ENCODE results near the gene RHOJ.
A peak's percentile ranks its signal among the peaks of the same experiment; 100 is the strongest.

The RHOJ gene

DNA sequence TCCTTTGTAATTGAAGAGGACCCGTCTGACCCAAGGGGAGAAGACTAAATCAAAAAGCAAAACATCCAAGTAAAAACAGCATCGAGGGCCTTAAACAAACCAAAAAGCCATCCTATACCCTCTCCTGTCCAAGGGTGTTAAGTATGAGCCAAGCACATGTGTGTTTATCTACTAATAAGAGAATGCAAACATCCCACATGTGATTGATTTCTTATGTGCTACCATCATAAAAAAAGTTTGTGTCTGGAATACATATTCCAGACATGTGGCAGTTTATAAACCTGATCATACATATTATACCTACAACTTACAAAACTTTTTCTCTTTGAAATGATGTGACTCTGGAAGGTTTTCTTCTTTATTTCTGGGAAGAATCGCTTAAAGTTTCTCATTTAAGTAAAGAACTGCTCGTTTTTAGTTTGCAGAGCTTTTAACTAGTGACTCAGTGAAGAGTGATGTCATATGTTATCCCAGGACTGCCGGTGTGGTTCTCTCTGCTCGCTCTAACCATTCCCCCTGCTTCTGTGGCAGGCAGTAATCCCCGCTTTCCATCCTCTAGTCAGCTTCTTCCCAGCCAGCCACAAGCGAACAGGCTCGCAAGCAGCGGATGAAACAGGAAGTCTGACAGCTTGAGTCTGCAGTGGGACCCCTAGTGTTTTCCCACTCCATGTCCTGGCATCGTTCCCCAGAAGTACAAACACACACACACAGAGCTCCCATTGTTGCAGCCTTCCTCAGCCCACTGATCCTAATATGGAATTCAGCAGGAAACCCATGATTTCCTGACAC lies 431 bp upstream of the RHOJ start:
- peak overlapping the region in 4 of 5 donors; percentile 71 to 87 (median 81) for H3K9ac ChIP-seq (ENCODE audit: low read length in 5 of 5)
- H3K27ac ChIP-seq (ENCODE audit: low read depth, low read length) = peak overlapping the region; percentile 87
- H3K9me3 ChIP-seq (ENCODE audit: control insufficient read depth in 5 of 5, low read length in 5 of 5) = no peaks in the 10 kb centered on the region
- peak overlapping the region; percentile 51 to 86 (median 81) for H3K4me3 ChIP-seq (ENCODE audit: low read depth in 1 of 5, low read length in 5 of 5)
- H3K4me1 ChIP-seq (ENCODE audit: control insufficient read depth in 5 of 5, insufficient read depth in 5 of 5, low read length in 5 of 5) = peaks cover 2 to 18% (median 14%) of the 10 kb centered on the region in 5 donors
- H3K36me3 ChIP-seq (ENCODE audit: control insufficient read depth in 5 of 5, insufficient read depth in 5 of 5, low read length in 5 of 5) = no peaks in the 10 kb centered on the region
- peaks cover 0 to 4% (median 0%) of the 10 kb centered on the region in 5 donors for H3K27me3 ChIP-seq (ENCODE audit: control insufficient read depth in 5 of 5, insufficient read depth in 4 of 5, low read length in 5 of 5)

DNA sequence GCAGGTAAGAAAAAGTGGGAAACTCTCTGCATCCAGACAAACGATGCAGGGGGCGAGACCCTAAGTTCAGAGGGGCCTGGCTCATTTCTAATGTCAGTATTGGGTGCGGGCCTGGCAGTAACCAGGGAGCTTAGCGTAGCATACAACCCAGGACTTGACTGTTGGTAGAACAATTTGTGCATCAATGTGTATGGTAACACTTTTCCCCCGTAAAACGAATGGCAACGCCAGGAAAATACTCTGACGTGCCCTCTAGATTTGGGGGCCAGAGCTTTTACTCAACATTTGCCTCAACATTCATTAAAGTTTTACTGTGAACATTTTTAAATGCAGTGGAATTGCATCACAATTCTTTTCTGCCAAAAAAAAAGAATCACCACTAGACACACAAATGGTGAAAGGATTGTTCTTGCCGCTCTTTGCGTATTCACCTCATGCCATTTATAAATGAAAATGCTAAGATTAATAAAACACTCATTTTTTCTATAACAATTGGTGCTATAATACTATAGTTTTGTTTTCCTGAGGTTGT lies 867 bp downstream of the RHOJ start:
- H3K9ac ChIP-seq (ENCODE audit: low read length in 5 of 5) = peak overlapping the region in 4 of 5 donors; percentile 11 to 87 (median 81)
- no peaks in the 10 kb centered on the region for H3K36me3 ChIP-seq (ENCODE audit: control insufficient read depth in 5 of 5, insufficient read depth in 5 of 5, low read length in 5 of 5)
- H3K27ac ChIP-seq (ENCODE audit: low read depth, low read length) = peak overlapping the region; percentile 87
- no peaks in the 10 kb centered on the region for H3K9me3 ChIP-seq (ENCODE audit: control insufficient read depth in 5 of 5, low read length in 5 of 5)
- H3K4me3 ChIP-seq (ENCODE audit: low read depth in 1 of 5, low read length in 5 of 5) = peak overlapping the region; percentile 51 to 86 (median 81)
- peaks cover 2 to 18% (median 14%) of the 10 kb centered on the region in 5 donors for H3K4me1 ChIP-seq (ENCODE audit: control insufficient read depth in 5 of 5, insufficient read depth in 5 of 5, low read length in 5 of 5)
- peaks cover 0 to 4% (median 0%) of the 10 kb centered on the region in 5 donors for H3K27me3 ChIP-seq (ENCODE audit: control insufficient read depth in 5 of 5, insufficient read depth in 4 of 5, low read length in 5 of 5)

DNA sequence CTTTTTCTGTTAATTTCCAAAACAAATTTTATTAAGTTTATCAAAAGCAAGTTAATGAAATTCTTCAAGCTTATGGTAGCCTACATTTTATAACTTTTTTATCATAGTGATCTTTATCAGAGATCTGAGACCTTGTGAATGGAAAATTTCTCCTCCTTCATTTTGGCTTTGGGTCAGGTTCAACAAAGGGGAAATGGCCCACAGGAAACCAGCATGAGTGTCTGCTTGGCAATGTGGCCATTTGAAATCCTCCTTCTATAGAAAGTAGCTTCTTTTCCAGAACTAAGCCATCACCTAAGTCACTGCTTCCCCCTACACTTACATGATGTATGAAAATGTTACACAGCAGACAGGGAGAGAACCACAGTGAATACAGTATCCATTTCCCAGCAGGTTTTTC lies 1.6 kb downstream of the RHOJ start:
- Histone ChIP-seq H3K27ac (ENCODE audit: low read depth, low read length) (no peak overlapping the region), H3K4me1 (ENCODE audit: control insufficient read depth in 5 of 5, insufficient read depth in 5 of 5, low read length in 5 of 5) (peaks cover 2 to 18% (median 14%) of the 10 kb centered on the region in 5 donors), H3K9ac (ENCODE audit: low read length in 5 of 5) (peak overlapping the region in 2 of 5 donors; percentile 78 to 84), H3K27me3 (ENCODE audit: control insufficient read depth in 5 of 5, insufficient read depth in 4 of 5, low read length in 5 of 5) (peaks cover 0 to 4% (median 0%) of the 10 kb centered on the region in 5 donors), H3K36me3 (ENCODE audit: control insufficient read depth in 5 of 5, insufficient read depth in 5 of 5, low read length in 5 of 5) (no peaks in the 10 kb centered on the region), H3K9me3 (ENCODE audit: control insufficient read depth in 5 of 5, low read length in 5 of 5) (no peaks in the 10 kb centered on the region), H3K4me3 (ENCODE audit: low read depth in 1 of 5, low read length in 5 of 5) (peak overlapping the region in 4 of 5 donors; percentile 74 to 86 (median 83))

DNA sequence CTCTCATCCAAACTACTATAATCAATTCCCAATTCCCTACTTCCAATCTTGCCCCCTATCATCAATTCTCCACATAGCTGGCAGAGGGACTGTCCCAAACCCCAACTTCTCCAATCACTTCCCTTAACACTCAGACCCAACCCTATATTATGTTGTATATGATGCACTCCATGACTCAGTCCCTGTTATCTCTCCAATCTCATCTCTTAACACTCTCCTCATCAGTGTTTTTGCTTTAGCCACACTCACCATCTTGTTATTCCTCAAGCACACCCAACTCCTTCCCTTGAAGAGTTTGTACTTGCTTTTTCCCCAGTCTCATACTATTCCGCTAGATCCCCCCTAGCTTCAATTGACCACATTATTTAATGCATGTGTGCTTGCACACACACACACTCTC lies 4.9 kb downstream of the RHOJ start:
- no peak overlapping the region for H3K27ac ChIP-seq (ENCODE audit: low read depth, low read length)
- H3K4me3 ChIP-seq (ENCODE audit: low read depth in 1 of 5, low read length in 5 of 5) = no peak overlapping the region
- peaks cover 0 to 5% (median 0%) of the 10 kb centered on the region in 5 donors for H3K36me3 ChIP-seq (ENCODE audit: control insufficient read depth in 5 of 5, insufficient read depth in 5 of 5, low read length in 5 of 5)

DNA sequence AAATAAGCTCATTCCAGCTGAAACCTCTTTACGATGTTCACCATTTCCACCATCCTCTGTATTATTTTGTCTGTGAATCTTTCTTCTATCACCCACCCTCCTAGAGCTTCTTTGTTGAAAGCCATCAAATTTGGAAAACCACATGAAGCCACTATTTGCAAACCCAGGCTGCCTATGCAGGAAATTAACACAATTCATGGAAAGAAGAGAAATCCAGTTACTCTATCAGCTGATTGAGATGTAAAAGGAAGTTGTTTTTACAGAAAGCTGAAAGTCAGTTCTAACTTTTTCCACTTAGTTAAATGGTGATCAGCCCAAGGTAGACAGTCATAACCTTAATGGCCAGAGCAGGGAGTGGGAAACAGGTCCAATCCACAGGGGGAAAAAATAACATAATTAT lies 6.6 kb downstream of the RHOJ start:
- no peak overlapping the region for H3K9ac ChIP-seq (ENCODE audit: low read length in 5 of 5)
- peaks cover 0 to 2% (median 0%) of the 10 kb centered on the region in 5 donors for H3K9me3 ChIP-seq (ENCODE audit: control insufficient read depth in 5 of 5, low read length in 5 of 5)
- H3K4me3 ChIP-seq (ENCODE audit: low read depth in 1 of 5, low read length in 5 of 5) = no peak overlapping the region
- H3K27me3 ChIP-seq (ENCODE audit: control insufficient read depth in 5 of 5, insufficient read depth in 4 of 5, low read length in 5 of 5) = no peaks in the 10 kb centered on the region
- H3K4me1 ChIP-seq (ENCODE audit: control insufficient read depth in 5 of 5, insufficient read depth in 5 of 5, low read length in 5 of 5) = peaks cover 0 to 13% (median 0%) of the 10 kb centered on the region in 5 donors
- no peak overlapping the region for H3K27ac ChIP-seq (ENCODE audit: low read depth, low read length)
- H3K36me3 ChIP-seq (ENCODE audit: control insufficient read depth in 5 of 5, insufficient read depth in 5 of 5, low read length in 5 of 5) = peaks cover 0 to 5% (median 0%) of the 10 kb centered on the region in 5 donors

More for the DNA sequence above, 4.9 kb downstream of the RHOJ start:
- Histone ChIP-seq H3K27me3 (ENCODE audit: control insufficient read depth in 5 of 5, insufficient read depth in 4 of 5, low read length in 5 of 5) (peaks cover 0 to 4% (median 0%) of the 10 kb centered on the region in 5 donors), H3K4me1 (ENCODE audit: control insufficient read depth in 5 of 5, insufficient read depth in 5 of 5, low read length in 5 of 5) (peaks cover under 1 to 10% (median 9%) of the 10 kb centered on the region in 5 donors), H3K9me3 (ENCODE audit: control insufficient read depth in 5 of 5, low read length in 5 of 5) (peaks cover 0 to 2% (median 0%) of the 10 kb centered on the region in 5 donors), H3K9ac (ENCODE audit: low read length in 5 of 5) (no peak overlapping the region)

DNA sequence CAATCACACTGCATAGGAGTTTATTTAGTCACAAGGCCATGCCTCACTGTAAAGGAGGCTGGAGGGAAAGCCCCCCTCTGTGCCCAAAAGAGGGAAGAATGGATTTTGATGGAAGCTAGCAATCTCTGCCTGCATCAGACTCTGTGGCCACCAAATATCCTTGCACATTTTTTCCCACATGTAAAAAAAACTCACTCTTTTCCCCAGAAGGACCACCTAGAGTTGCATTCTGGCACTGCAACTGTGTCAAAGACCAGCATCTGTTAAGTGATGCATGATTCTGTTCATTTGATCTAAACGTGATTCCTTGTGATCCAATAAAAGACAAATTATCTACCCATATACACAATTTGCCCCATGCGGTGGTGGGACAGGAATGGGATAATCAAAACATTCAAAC lies 8.0 kb downstream of the RHOJ start:
- H3K27me3 ChIP-seq (ENCODE audit: control insufficient read depth in 5 of 5, insufficient read depth in 4 of 5, low read length in 5 of 5) = no peaks in the 10 kb centered on the region
- peaks cover 0 to 2% (median 0%) of the 10 kb centered on the region in 5 donors for H3K9me3 ChIP-seq (ENCODE audit: control insufficient read depth in 5 of 5, low read length in 5 of 5)
- H3K9ac ChIP-seq (ENCODE audit: low read length in 5 of 5) = no peak overlapping the region
- no peak overlapping the region for H3K4me3 ChIP-seq (ENCODE audit: low read depth in 1 of 5, low read length in 5 of 5)
- peaks cover 0 to 5% (median 0%) of the 10 kb centered on the region in 5 donors for H3K36me3 ChIP-seq (ENCODE audit: control insufficient read depth in 5 of 5, insufficient read depth in 5 of 5, low read length in 5 of 5)
- no peak overlapping the region for H3K27ac ChIP-seq (ENCODE audit: low read depth, low read length)
- peaks cover 0 to 7% (median 0%) of the 10 kb centered on the region in 5 donors for H3K4me1 ChIP-seq (ENCODE audit: control insufficient read depth in 5 of 5, insufficient read depth in 5 of 5, low read length in 5 of 5)

DNA sequence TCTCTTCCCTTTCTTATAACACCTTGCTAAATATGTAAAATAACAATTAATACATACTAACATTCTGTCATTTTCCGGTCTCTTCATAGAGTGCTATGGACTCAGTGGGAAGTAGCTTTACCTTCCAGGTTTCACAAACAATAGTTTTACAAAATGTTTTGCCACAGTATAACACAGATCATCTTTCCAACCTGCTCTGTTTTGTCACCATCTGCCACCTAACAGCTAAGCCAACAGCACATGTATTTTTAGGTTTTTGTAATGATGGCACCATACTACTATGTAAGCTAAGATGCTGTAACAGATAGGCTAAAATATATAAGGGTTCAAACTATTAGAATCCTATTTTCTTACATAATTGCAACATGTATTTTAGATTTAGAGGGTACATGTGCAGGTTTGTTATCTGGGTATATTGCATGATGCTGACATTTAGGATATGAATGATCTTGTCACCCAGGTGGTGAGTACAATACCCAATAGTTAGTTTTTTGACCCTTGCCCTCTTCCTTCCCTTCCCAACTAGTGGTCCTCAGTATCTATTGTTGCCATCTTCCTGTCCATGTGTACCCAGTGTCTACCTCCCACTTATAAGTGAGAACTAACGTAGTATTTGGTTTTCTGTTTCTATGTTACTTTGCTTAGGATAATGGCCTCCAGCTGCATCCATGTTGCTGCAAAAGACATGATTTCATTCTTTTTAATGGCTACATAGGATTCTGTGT lies 8.7 kb downstream of the RHOJ start:
- no peak overlapping the region for H3K27ac ChIP-seq (ENCODE audit: low read depth, low read length)
- H3K4me3 ChIP-seq (ENCODE audit: low read depth in 1 of 5, low read length in 5 of 5) = no peak overlapping the region
- H3K4me1 ChIP-seq (ENCODE audit: control insufficient read depth in 5 of 5, insufficient read depth in 5 of 5, low read length in 5 of 5) = peaks cover 0 to 7% (median 0%) of the 10 kb centered on the region in 5 donors
- H3K27me3 ChIP-seq (ENCODE audit: control insufficient read depth in 5 of 5, insufficient read depth in 4 of 5, low read length in 5 of 5) = no peaks in the 10 kb centered on the region
- peaks cover 0 to 5% (median 0%) of the 10 kb centered on the region in 5 donors for H3K36me3 ChIP-seq (ENCODE audit: control insufficient read depth in 5 of 5, insufficient read depth in 5 of 5, low read length in 5 of 5)
- H3K9me3 ChIP-seq (ENCODE audit: control insufficient read depth in 5 of 5, low read length in 5 of 5) = peaks cover 0 to 2% (median 0%) of the 10 kb centered on the region in 5 donors
- H3K9ac ChIP-seq (ENCODE audit: low read length in 5 of 5) = no peak overlapping the region

DNA sequence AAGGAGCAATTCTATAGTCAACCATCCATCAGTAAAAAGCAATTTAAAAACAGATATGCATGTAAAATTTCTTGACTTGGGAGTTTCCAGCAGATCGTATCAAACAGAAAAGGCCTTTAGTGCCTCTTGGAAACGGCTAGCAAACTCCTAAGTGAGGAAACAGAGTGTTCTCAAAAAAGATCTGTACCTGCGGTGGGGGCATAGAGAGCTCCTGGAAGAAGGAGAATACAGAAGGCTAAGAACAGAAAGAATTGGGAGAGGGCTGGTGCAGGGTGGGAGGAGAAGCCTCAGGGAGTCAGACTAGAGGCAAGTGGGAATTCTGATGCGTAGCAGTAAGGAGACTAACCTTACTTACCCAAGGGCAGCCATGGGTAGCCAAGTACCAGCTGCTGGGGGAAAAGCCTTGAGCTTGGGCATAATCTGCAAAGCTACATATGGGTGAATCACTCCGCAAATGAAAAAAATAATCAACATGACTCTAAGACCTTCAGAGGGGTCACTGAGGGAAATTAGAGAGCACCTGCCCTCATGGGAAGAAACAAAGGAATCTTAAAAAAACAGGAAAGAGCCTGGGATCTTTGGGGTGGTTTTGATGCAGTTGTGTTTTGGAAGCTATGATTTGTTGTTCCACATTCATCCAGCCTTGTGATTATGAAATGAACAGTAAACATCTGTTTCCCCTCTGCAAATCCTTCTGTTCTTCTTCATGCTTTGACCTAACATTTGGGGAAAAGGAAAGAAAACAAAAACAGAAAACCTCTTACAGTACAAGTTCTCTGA lies 10.4 kb downstream of the RHOJ start:
- Histone ChIP-seq H3K9ac (ENCODE audit: low read length in 5 of 5) (no peak overlapping the region), H3K27ac (ENCODE audit: low read depth, low read length) (no peak overlapping the region), H3K4me1 (ENCODE audit: control insufficient read depth in 5 of 5, insufficient read depth in 5 of 5, low read length in 5 of 5) (peaks cover 0 to 7% (median 0%) of the 10 kb centered on the region in 5 donors), H3K4me3 (ENCODE audit: low read depth in 1 of 5, low read length in 5 of 5) (no peak overlapping the region), H3K27me3 (ENCODE audit: control insufficient read depth in 5 of 5, insufficient read depth in 4 of 5, low read length in 5 of 5) (no peaks in the 10 kb centered on the region), H3K9me3 (ENCODE audit: control insufficient read depth in 5 of 5, low read length in 5 of 5) (peaks cover 0 to 2% (median 0%) of the 10 kb centered on the region in 5 donors), H3K36me3 (ENCODE audit: control insufficient read depth in 5 of 5, insufficient read depth in 5 of 5, low read length in 5 of 5) (peaks cover 0 to 5% (median 0%) of the 10 kb centered on the region in 5 donors)

DNA sequence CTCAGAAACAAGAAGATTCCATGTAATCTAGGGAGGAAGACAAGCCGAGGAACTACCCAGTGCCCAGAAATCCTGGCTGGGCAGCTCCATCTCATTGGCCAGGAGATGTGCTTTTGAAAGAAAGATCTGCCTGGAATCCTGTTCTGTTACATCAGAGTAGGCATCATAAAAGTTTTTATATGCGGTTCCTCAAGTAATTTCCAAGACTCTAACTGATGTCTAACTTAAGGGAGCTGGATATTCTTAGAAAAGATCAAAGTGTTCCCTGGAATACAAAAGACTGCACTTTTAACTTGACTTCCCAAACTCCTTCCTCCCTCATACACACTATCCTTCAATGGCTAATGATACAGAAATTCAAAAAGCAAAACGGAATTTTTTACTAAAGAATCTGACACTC lies 16.3 kb downstream of the RHOJ start:
- no peak overlapping the region for H3K4me3 ChIP-seq (ENCODE audit: low read depth in 1 of 5, low read length in 5 of 5)
- no peak overlapping the region for H3K27ac ChIP-seq (ENCODE audit: low read depth, low read length)
- H3K36me3 ChIP-seq (ENCODE audit: control insufficient read depth in 5 of 5, insufficient read depth in 5 of 5, low read length in 5 of 5) = no peaks in the 10 kb centered on the region
- no peaks in the 10 kb centered on the region for H3K27me3 ChIP-seq (ENCODE audit: control insufficient read depth in 5 of 5, insufficient read depth in 4 of 5, low read length in 5 of 5)
- H3K4me1 ChIP-seq (ENCODE audit: control insufficient read depth in 5 of 5, insufficient read depth in 5 of 5, low read length in 5 of 5) = no peaks in the 10 kb centered on the region
- no peaks in the 10 kb centered on the region for H3K9me3 ChIP-seq (ENCODE audit: control insufficient read depth in 5 of 5, low read length in 5 of 5)
- H3K9ac ChIP-seq (ENCODE audit: low read length in 5 of 5) = no peak overlapping the region
